SH-SY5Y (cell line): Measurements from ENCODE around the gene KAT6B.

ENCODE experiments used
- GATA2 ChIP-seq: IDR thresholded peaks from 2 replicates; pipeline ENCODE4 v1.6.1; 2011; ENCODE audit warnings: mild to moderate bottlenecking, low read depth, low read length
- GATA3 ChIP-seq: IDR thresholded peaks from 2 replicates; pipeline ENCODE4 v1.6.1; 2011; ENCODE audit warnings: low read depth, mild to moderate bottlenecking, low read length, moderate library complexity

KAT6B gene

GRCh38 chr10:74949843-74950765 lies 123.7 kb downstream of the KAT6B start:
- TF ChIP-seq GATA2 = no peak
- TF ChIP-seq GATA3 = no peak

- no peak for TF ChIP-seq GATA3
- TF ChIP-seq GATA2 = no peak
Observed at GRCh38 chr10:74953214-74953613, 126.8 kb downstream of the KAT6B start.

GRCh38 chr10:74955796-74956195 lies 129.4 kb downstream of the KAT6B start:
- TF ChIP-seq GATA3 (no peak), GATA2 (no peak)

GRCh38 chr10:74956555-74957111 lies 130.2 kb downstream of the KAT6B start:
- no peak; the same call in 1 of the 2 replicates for TF ChIP-seq GATA2
- TF ChIP-seq GATA3 = no peak; the same call in 1 of the 2 replicates

GRCh38 chr10:74957285-74957961 lies 131.0 kb downstream of the KAT6B start:
- TF ChIP-seq GATA3 (peak; percentile 70; the same call in 1 of the 2 replicates), GATA2 (peak; percentile 88)

GRCh38 chr10:74958316-74958715 lies 131.9 kb downstream of the KAT6B start:
- TF ChIP-seq GATA2 (no peak), GATA3 (no peak)

GRCh38 chr10:74960670-74961069 lies 134.3 kb downstream of the KAT6B start:
- TF ChIP-seq GATA2 (no peak), GATA3 (no peak)

- TF ChIP-seq GATA2 (no peak), GATA3 (no peak)
Observed at GRCh38 chr10:74962517-74962916, 136.1 kb downstream of the KAT6B start.

GRCh38 chr10:74963549-74963948 lies 137.1 kb downstream of the KAT6B start:
- TF ChIP-seq GATA2 (no peak), GATA3 (no peak)

GRCh38 chr10:74967911-74968666 lies 141.7 kb downstream of the KAT6B start:
- no peak for TF ChIP-seq GATA3
- TF ChIP-seq GATA2 = no peak

- TF ChIP-seq GATA2 = no peak
- TF ChIP-seq GATA3 = no peak
Observed at GRCh38 chr10:74968667-74969061, 142.3 kb downstream of the KAT6B start.

GRCh38 chr10:74969093-74969492 lies 142.7 kb downstream of the KAT6B start:
- TF ChIP-seq GATA2 (no peak), GATA3 (no peak)

- TF ChIP-seq GATA2 (no peak), GATA3 (no peak)
Observed at GRCh38 chr10:74969530-74969929, 143.1 kb downstream of the KAT6B start.
